GM12878 (cell line): ENCODE measurements around the gene DAAM2. TPM values are rescaled to one million over a fixed set of nuclear protein-coding genes. Genes with fewer than 3 reads are reported as not detected.

Experiments
- ATAC-seq: fragments of 200-7000 bp; cut with Tn5 transposase; 3 replicates; pipeline ENCODE4 v1.9.1; 2020; ENCODE audit warnings: mild to moderate bottlenecking, moderate library complexity
- BruUV-seq: library from RNA; stranded (reverse); fragments of 400-500 nt; replicated peaks from 2 replicates; lab custom pipeline; 2021; lab: Mats Ljungman, UMichigan
- CTCF ChIA-PET: fragments of 300-600 bp; sonication (Branson Sonifier 250); formaldehyde crosslinking; extraction: SDS; loops from one replicate; lab custom pipeline; 2021; ENCODE audit warnings: inconsistent platforms; lab: Yijun Ruan, JAX
- POLR2A ChIA-PET: fragments of 350-600 bp; formaldehyde crosslinking; extraction: SDS; loops from one replicate; lab custom pipeline; 2021; ENCODE audit warnings: inconsistent platforms; lab: Charles Lee
- RAD21 ChIA-PET: fragments of 300-600 bp; sonication (Branson Sonifier 250); formaldehyde crosslinking; loops from one replicate; lab custom pipeline; 2023; ENCODE audit warnings: antibody characterized with exemption; ENCODE audit not compliant: unreplicated experiment; lab: Charles Lee
- SMC1A ChIA-PET: fragments of 300-600 bp; sonication (Branson Sonifier 250); formaldehyde crosslinking; loops from one replicate; lab custom pipeline; 2023; ENCODE audit not compliant: unreplicated experiment, uncharacterized antibody; lab: Charles Lee
- DNase-seq: peaks from one replicate; pipeline ENCODE4 v3.0.0-alpha.2; 2011; ENCODE audit warnings: low read depth, low spot score
- FAIRE-seq: peaks from 3 replicates; lab custom pipeline; 2011; peaks lifted over from hg19 to GRCh38; lab: Jason Lieb, UNC
- H2AFZ ChIP-seq: 2 replicates; pipeline ENCODE4 v1.6.0; 2011; ENCODE audit warnings: low read depth, low read length, control low read depth; ENCODE audit not compliant: control insufficient read depth
- H3K27ac ChIP-seq: 2 replicates; pipeline ENCODE4 v1.5.1; 2011; ENCODE audit warnings: control low read depth; ENCODE audit not compliant: control insufficient read depth, insufficient read depth
- H3K27me3 ChIP-seq, 2 experiments: replicated peaks in 1 of 2; 2 replicates each; pipeline versions ENCODE4 v1.6.0 to v1.6.1; 2011; ENCODE audit warnings: low read length in 1 of 2; ENCODE audit not compliant: control insufficient read depth in 2 of 2, insufficient read depth in 2 of 2
- H3K36me3 ChIP-seq, 2 experiments: 2 replicates each; pipeline ENCODE4 v1.5.1; 2011; ENCODE audit warnings: low read length in 1 of 2; ENCODE audit not compliant: control insufficient read depth in 2 of 2, insufficient read depth in 2 of 2
- H3K4me1 ChIP-seq: 2 replicates; pipeline ENCODE4 v1.6.1; 2011; ENCODE audit warnings: mild to moderate bottlenecking, low read length, moderate library complexity, mixed read lengths; ENCODE audit not compliant: control insufficient read depth, insufficient read depth
- H3K4me2 ChIP-seq: 2 replicates; pipeline ENCODE4 v1.6.0; 2011; ENCODE audit warnings: control low read depth; ENCODE audit not compliant: control insufficient read depth, insufficient read depth
- H3K4me3 ChIP-seq: fragments of 200-600 bp; sonication (generic); 2 replicates; pipeline ENCODE4 v1.5.1; 2016
- H3K79me2 ChIP-seq: 2 replicates; pipeline ENCODE4 v1.6.0; 2011; ENCODE audit warnings: low read length; ENCODE audit not compliant: control insufficient read depth, insufficient read depth
- H3K9ac ChIP-seq: 2 replicates; pipeline ENCODE4 v1.8.0; 2011; ENCODE audit warnings: low read length, control low read depth, mixed read lengths; ENCODE audit not compliant: control insufficient read depth, insufficient read depth
- H3K9me3 ChIP-seq: replicated peaks from 3 replicates; pipeline ENCODE4 v1.5.1; 2011; ENCODE audit warnings: mild to moderate bottlenecking, low read length; ENCODE audit not compliant: control insufficient read depth, insufficient read depth
- H4K20me1 ChIP-seq: 2 replicates; pipeline ENCODE4 v1.6.0; 2011; ENCODE audit not compliant: control insufficient read depth, insufficient read depth
- BMI1 ChIP-seq: fragments of 450-650 bp; IDR thresholded peaks from 2 replicates; pipeline ENCODE4 v1.6.1; 2016; ENCODE audit warnings: mild to moderate bottlenecking, moderate library complexity, borderline replicate concordance
- CBX3 ChIP-seq: fragments of 200-600 bp; sonication (generic); IDR thresholded peaks from 2 replicates; pipeline ENCODE4 v1.6.1; 2016; ENCODE audit warnings: low read depth, borderline replicate concordance
- DPF2 ChIP-seq: fragments of 450-650 bp; IDR thresholded peaks from 2 replicates; pipeline ENCODE4 v1.6.1; 2017; ENCODE audit warnings: mild to moderate bottlenecking
- MYB ChIP-seq: fragments of 150-350 bp; IDR thresholded peaks from 2 replicates; pipeline ENCODE4 v1.6.1; 2014; ENCODE audit warnings: mild to moderate bottlenecking, low read depth, low read length, borderline replicate concordance
- POLR2AphosphoS2 ChIP-seq: IDR thresholded peaks from 2 replicates; pipeline ENCODE4 v1.6.1; 2011; ENCODE audit warnings: low read depth, mild to moderate bottlenecking, low read length, improper control_type of control experiment, moderate library complexity
- POLR2AphosphoS5 ChIP-seq: IDR thresholded peaks from 2 replicates; pipeline ENCODE4 v1.6.1; 2011; ENCODE audit warnings: mild to moderate bottlenecking, low read length, inconsistent platforms
- POU2F2 ChIP-seq: IDR thresholded peaks from 3 replicates; pipeline ENCODE4 v1.6.1; 2011; ENCODE audit warnings: low read depth, mild to moderate bottlenecking, low read length, borderline replicate concordance
- SMAD1 ChIP-seq: fragments of 450-650 bp; IDR thresholded peaks from 2 replicates; pipeline ENCODE4 v1.6.1; 2018; ENCODE audit warnings: mild to moderate bottlenecking, low read depth; ENCODE audit not compliant: partially characterized antibody
- TCF12 ChIP-seq: IDR thresholded peaks from 2 replicates; pipeline ENCODE4 v1.6.1; 2011; ENCODE audit warnings: low read depth, mild to moderate bottlenecking, low read length
- ZZZ3 ChIP-seq: IDR thresholded peaks from 2 replicates; pipeline ENCODE4 v1.6.1; 2011; ENCODE audit warnings: low read depth; ENCODE audit not compliant: control insufficient read depth, insufficient read length
- WGBS: methylation state at CpG from one replicate; pipeline ENCODE4 v1.1.6; 2016; ENCODE audit warnings: low lambda C conversion rate; ENCODE audit not compliant: insufficient replicate concordance, insufficient coverage; ENCODE audit errors: missing lambda C conversion rate; 5-methylcytosine and 5-hydroxymethylcytosine counted together
- in situ Hi-C: fragments of 300-500 bp; cut with MboI; formaldehyde crosslinking; loops from 9 replicates; pipeline ENCODE4 v1.14.3; 2018; ENCODE audit warnings: mixed read lengths
- intact Hi-C: fragments of 100-400 bp; cut with micrococcal nuclease; formaldehyde crosslinking; loops from one replicate; pipeline ENCODE4 v1.14.2; 2022; ENCODE audit not compliant: unreplicated experiment
- polyA plus RNA-seq, 11 experiments: library from polyadenylated mRNA; depleted of rRNA in 4 of 11; unstranded in 6 of 11; stranded (reverse) in 5 of 11; fragments of >200 nt; fragmentation: Nextera tagmentation in 4 of 11; fragmentation: Illumina TruSeq in 1 of 11; extraction: Ambion mirVana in 4 of 11; extraction: Trizol in 1 of 11; gene quantifications; 1 replicate in 1 of 11; 2 replicates in 10 of 11; pipeline versions ENCODE4 v1.2.1 to v1.2.3, GENCODE V29; 2011 to 2016; ENCODE audit warnings: inconsistent platforms in 2 of 11, missing spikeins in 2 of 11, low read depth in 1 of 11
- total RNA-seq, 4 experiments: library from RNA; depleted of rRNA in 3 of 4; stranded (reverse); fragments of >200 nt in 3 of 4; fragmentation: Illumina TruSeq in 1 of 4; extraction: Trizol in 1 of 4; gene quantifications; 2 replicates each; pipeline versions ENCODE4 v1.2.1 to v1.2.3, GENCODE V29; 2013 to 2021
- TF ChIP-seq, protein P1 (sequence below), 3 experiments: IDR thresholded peaks in 2 of 3; conservative IDR thresholded peaks in 1 of 3; 2 replicates each; pipeline ENCODE4 v1.5.1; 2011; ENCODE audit warnings: low read depth in 3 of 3, low read length in 3 of 3, mild to moderate bottlenecking in 3 of 3, control low read depth in 2 of 3, moderate library complexity in 2 of 3, inconsistent platforms in 1 of 3, mixed read lengths in 1 of 3; ENCODE audit not compliant: control insufficient read depth in 2 of 3, insufficient read depth in 1 of 3; ENCODE audit errors: extremely low read depth in 1 of 3
- TF ChIP-seq, protein P2 (sequence below): fragments of 450-650 bp; IDR thresholded peaks from 2 replicates; pipeline ENCODE4 v1.6.1; 2018; ENCODE audit warnings: borderline replicate concordance, mild to moderate bottlenecking; ENCODE audit not compliant: partially characterized antibody
- TF ChIP-seq, protein P3 (sequence below): IDR thresholded peaks from 2 replicates; pipeline ENCODE4 v1.6.1; 2012; ENCODE audit warnings: low read length, inconsistent platforms

DAAM2 gene
- total and polyA plus RNA-seq, 10 of the 15 experiments (the other 5 are each of a cell fraction or from before 2014, with no cell fraction given): 0.05 to 0.22 TPM; not detected in 8

DNA sequence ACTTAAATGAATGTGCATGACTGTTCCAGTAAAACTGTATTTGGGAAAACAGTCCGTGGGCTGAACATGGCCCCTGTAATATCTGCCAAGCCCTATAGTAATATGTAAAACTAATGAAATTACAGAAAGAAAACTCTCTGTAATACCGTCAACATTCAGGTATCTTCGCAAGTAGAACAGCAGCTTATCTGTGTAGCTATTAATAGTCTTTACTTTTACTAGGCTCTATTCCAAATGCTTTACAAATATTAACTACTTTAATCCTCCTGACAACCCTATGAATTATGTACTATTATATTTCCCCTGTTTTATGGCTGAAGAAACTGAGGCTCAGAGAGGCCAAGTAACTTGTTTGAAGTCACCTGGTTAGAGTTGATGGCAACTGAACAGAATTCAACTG, 57.1 kb downstream of the DAAM2 start (continued):
- no peak for TF ChIP-seq TCF12
- no peak for TF ChIP-seq SMAD1

DNA sequence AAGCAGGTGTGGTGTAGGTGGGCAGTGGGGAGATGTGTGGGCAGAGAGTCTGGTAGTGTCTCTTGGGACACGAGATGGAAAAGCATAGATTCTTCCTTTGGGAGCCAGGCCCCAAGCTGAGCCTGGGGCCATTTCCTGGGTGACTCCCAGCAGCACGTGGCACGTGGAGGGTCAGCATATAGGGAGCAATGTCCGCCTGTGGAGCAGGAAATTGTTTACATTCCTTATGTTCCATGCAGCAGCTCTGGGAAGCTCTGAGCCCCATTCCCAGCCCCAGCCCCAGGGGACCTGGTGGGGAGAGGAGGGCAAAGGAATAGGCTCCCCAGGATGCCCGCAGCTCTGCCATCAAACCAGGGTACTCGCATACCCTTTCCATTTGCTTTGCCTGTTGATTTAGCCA, 57.6 kb downstream of the DAAM2 start:
- Histone ChIP-seq H3K36me3 (no peaks in the 10 kb centered on the region), H3K27me3 (no peaks in the 10 kb centered on the region; a peak in 1 of 4 replicates), H3K27ac (no peak overlapping the region), H3K9ac (no peak overlapping the region), H3K9me3 (no peaks in the 10 kb centered on the region), H3K4me1 (no peaks in the 10 kb centered on the region), H2AFZ (no peak overlapping the region), H4K20me1 (no peaks in the 10 kb centered on the region), H3K4me3 (no peak overlapping the region), H3K79me2 (no peaks in the 10 kb centered on the region), H3K4me2 (no peak overlapping the region)
- in situ Hi-C loops: no loop called here
- POLR2A ChIA-PET: no interaction called here
- no peak for DNase-seq
- RAD21 ChIA-PET: interaction anchor here (0.8 kb wide), 1 partner anchor 91 kb away, joined by 3 read pairs; no protein-coding TSS in a partner anchor
- no TSS peak for BruUV-seq
- SMC1A ChIA-PET: interaction anchor here (0.6 to 1.6 kb wide), 2 partner anchors 434 to 487 kb away, joined by 3 to 4 read pairs; no protein-coding TSS in a partner anchor
- WGBS: 24% methylated on average over 5 of the region's 6 CpGs
- intact Hi-C loops: no loop called here
- no peak for FAIRE-seq
- TF ChIP-seq, protein P1, sequence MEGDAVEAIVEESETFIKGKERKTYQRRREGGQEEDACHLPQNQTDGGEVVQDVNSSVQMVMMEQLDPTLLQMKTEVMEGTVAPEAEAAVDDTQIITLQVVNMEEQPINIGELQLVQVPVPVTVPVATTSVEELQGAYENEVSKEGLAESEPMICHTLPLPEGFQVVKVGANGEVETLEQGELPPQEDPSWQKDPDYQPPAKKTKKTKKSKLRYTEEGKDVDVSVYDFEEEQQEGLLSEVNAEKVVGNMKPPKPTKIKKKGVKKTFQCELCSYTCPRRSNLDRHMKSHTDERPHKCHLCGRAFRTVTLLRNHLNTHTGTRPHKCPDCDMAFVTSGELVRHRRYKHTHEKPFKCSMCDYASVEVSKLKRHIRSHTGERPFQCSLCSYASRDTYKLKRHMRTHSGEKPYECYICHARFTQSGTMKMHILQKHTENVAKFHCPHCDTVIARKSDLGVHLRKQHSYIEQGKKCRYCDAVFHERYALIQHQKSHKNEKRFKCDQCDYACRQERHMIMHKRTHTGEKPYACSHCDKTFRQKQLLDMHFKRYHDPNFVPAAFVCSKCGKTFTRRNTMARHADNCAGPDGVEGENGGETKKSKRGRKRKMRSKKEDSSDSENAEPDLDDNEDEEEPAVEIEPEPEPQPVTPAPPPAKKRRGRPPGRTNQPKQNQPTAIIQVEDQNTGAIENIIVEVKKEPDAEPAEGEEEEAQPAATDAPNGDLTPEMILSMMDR (IDR thresholded peaks at IDR 0.05 in 2 of 3, conservative IDR thresholded peaks at IDR 0.05 in 1 of 3; ENCODE audit: control insufficient read depth in 2 of 3, extremely low read depth in 1 of 3, insufficient read depth in 1 of 3, low read depth in 3 of 3, low read length in 3 of 3): no peak
- no peak for TF ChIP-seq BMI1
- no peak for TF ChIP-seq ZZZ3
- no peak for TF ChIP-seq POU2F2
- no peak for TF ChIP-seq POLR2AphosphoS5
- TF ChIP-seq CBX3: no peak
- TF ChIP-seq, protein P2, sequence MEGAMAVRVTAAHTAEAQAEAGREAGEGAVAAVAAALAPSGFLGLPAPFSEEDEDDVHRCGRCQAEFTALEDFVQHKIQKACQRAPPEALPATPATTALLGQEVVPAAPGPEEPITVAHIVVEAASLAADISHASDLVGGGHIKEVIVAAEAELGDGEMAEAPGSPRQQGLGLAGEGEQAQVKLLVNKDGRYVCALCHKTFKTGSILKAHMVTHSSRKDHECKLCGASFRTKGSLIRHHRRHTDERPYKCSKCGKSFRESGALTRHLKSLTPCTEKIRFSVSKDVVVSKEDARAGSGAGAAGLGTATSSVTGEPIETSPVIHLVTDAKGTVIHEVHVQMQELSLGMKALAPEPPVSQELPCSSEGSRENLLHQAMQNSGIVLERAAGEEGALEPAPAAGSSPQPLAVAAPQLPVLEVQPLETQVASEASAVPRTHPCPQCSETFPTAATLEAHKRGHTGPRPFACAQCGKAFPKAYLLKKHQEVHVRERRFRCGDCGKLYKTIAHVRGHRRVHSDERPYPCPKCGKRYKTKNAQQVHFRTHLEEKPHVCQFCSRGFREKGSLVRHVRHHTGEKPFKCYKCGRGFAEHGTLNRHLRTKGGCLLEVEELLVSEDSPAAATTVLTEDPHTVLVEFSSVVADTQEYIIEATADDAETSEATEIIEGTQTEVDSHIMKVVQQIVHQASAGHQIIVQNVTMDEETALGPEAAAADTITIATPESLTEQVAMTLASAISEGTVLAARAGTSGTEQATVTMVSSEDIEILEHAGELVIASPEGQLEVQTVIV: no peak
- no peak for TF ChIP-seq POLR2AphosphoS2
- TF ChIP-seq DPF2: no peak
- TF ChIP-seq MYB: no peak
- TF ChIP-seq, protein P3, sequence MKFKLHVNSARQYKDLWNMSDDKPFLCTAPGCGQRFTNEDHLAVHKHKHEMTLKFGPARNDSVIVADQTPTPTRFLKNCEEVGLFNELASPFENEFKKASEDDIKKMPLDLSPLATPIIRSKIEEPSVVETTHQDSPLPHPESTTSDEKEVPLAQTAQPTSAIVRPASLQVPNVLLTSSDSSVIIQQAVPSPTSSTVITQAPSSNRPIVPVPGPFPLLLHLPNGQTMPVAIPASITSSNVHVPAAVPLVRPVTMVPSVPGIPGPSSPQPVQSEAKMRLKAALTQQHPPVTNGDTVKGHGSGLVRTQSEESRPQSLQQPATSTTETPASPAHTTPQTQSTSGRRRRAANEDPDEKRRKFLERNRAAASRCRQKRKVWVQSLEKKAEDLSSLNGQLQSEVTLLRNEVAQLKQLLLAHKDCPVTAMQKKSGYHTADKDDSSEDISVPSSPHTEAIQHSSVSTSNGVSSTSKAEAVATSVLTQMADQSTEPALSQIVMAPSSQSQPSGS: no peak
- CTCF ChIA-PET: interaction anchor here (9.0 kb wide), 1 partner anchor 15 kb away, joined by 135 read pairs; no protein-coding TSS in a partner anchor
- ATAC-seq: no peak
